ENCODE measurements around the gene SPOPL.

GRCh38 chr2:138610201-138610953, 108.8 kb downstream of the SPOPL start:
- TF ChIP-seq, protein P1, sequence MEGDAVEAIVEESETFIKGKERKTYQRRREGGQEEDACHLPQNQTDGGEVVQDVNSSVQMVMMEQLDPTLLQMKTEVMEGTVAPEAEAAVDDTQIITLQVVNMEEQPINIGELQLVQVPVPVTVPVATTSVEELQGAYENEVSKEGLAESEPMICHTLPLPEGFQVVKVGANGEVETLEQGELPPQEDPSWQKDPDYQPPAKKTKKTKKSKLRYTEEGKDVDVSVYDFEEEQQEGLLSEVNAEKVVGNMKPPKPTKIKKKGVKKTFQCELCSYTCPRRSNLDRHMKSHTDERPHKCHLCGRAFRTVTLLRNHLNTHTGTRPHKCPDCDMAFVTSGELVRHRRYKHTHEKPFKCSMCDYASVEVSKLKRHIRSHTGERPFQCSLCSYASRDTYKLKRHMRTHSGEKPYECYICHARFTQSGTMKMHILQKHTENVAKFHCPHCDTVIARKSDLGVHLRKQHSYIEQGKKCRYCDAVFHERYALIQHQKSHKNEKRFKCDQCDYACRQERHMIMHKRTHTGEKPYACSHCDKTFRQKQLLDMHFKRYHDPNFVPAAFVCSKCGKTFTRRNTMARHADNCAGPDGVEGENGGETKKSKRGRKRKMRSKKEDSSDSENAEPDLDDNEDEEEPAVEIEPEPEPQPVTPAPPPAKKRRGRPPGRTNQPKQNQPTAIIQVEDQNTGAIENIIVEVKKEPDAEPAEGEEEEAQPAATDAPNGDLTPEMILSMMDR (IDR thresholded peaks at IDR 0.05; ENCODE audit: low read depth, low read length), result no peak
- no peak for TF ChIP-seq POLR2A (IDR thresholded peaks at IDR 0.05; ENCODE audit: extremely low read depth, insufficient read length)
- TF ChIP-seq MAX (IDR thresholded peaks at IDR 0.05; ENCODE audit: low read depth, low read length), result no peak
- TF ChIP-seq MYC (IDR thresholded peaks at IDR 0.05; ENCODE audit: low read depth, low read length), result no peak
